Psoas muscle (tissue), 8 donors: Measurements from ENCODE around the gene PTEN. TPM values are rescaled to one million over a fixed set of nuclear protein-coding genes. Genes with fewer than 3 reads are reported as not detected.

Experiments
- ATAC-seq, 4 donors: fragments of 200-7000 bp; cut with Tn5 transposase; one replicate each; pipeline ENCODE4 v1.9.1; 2020; ENCODE audit warnings: moderate library complexity in 3 of 4, mild to moderate bottlenecking in 2 of 4
- DNase-seq, 2 donors: peaks; one replicate each; pipeline ENCODE4 v3.0.0-alpha.2; 2020
- H3K27ac ChIP-seq: fragments of 200-600 bp; one replicate; pipeline ENCODE4 v1.8.0; 2022
- H3K27me3 ChIP-seq, 3 donors: fragments of 200-600 bp in 1 of 3; one replicate each; pipeline versions ENCODE4 v1.6.1 to v1.8.0; 2013 to 2022; ENCODE audit warnings: low read length in 2 of 3, mild to moderate bottlenecking in 2 of 3, moderate library complexity in 1 of 3; ENCODE audit not compliant: insufficient read depth in 3 of 3
- H3K36me3 ChIP-seq, 2 donors: fragments of 200-600 bp in 1 of 2; one replicate each; pipeline versions ENCODE4 v1.6.1 to v1.8.0; 2013 to 2022; ENCODE audit warnings: low read depth in 1 of 2, mild to moderate bottlenecking in 1 of 2, moderate library complexity in 1 of 2; ENCODE audit not compliant: insufficient read depth in 1 of 2
- H3K4me1 ChIP-seq: fragments of 200-600 bp; one replicate; pipeline ENCODE4 v1.8.0; 2022
- H3K4me3 ChIP-seq: fragments of 200-600 bp; one replicate; pipeline ENCODE4 v1.8.0; 2022; ENCODE audit warnings: mild to moderate bottlenecking
- H3K9me3 ChIP-seq: fragments of 200-600 bp; one replicate; pipeline ENCODE4 v1.8.0; 2022
- CTCF ChIP-seq: fragments of 200-600 bp; IDR thresholded peaks from one replicate; pipeline ENCODE4 v1.8.0; 2022; ENCODE audit warnings: antibody characterized with exemption
- WGBS, 3 donors: extraction: QIAGEN DNeasy Blood & Tissue Kit; methylation state at CpG; one replicate each; pipeline versions ENCODE4 v1.1.6 to v1.1.7; 2013; 5-methylcytosine and 5-hydroxymethylcytosine counted together
- intact Hi-C, 2 donors: fragments of 100-400 bp; cut with DNase I; formaldehyde crosslinking; loops; one replicate each; pipeline versions ENCODE4 v1.11.0 to v1.14.2; 2022
- polyA plus RNA-seq, 3 donors: library from polyadenylated mRNA; stranded (reverse); fragments of 200-250 nt; gene quantifications; one replicate each; pipeline ENCODE4 v1.2.3, GENCODE V29; 2013
- total RNA-seq, 4 donors: library from RNA; stranded (reverse); fragmentation: NEBNext Ultra II Directional in 2 of 4; extraction: Animal tissue kit (Norgen Biotek cat#: 25700) in 2 of 4; gene quantifications; one replicate each; pipeline versions ENCODE4 v1.2.1 to v1.2.4, GENCODE V29; 2021 to 2023
- donor health status: healthy with polysubstance abuse.
- donor health status: DM: no; HTN: no; CAD: no; lungs with moderate emphysema.
- donor health status: Bipolar disorder and iron deficiency.
- donor health status: healthy.
- donor health status: DM: yes; HTN: yes; CAD: no.
- donor health status: DM: no; HTN: no; CAD: no.
- donor health status: DM: no; HTN: no; CAD: no.
- donor health status: DM: yes; HTN: yes; CAD: no.

The PTEN gene
- total and polyA plus RNA-seq, 7 donors, result 13.7 to 51.9 (median 29.8) TPM

DNA sequence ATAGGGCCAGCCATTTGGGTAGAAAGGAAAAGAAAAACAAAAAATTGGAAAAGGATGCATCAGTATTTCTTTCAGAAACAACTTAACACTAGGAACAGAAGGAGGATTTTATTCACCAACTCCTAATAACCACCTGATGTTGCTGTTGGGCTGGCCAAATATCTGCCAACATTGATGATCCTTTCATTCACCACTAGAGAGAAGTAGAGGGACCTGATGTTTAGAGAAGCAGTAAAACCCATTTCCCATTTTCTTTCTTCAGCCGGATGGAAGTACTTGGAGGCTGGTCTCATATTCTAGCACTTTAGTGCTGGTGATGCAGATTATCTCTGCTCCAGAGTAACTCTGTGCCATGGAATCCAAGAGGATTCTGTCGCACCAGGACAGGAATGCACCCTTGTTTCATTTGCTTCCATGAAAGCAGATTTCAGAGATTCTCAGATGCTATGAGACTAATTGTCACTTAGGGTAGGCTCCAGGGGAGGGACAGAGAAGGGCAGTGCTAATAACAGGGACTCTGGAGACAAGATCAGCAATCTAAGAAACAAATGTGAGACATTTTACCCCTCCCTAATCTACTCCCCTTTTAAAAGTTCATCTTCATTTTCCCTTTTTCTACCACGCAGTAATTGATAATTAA, 3.1 kb upstream of the PTEN start:
- no peak overlapping the region for H3K4me3 ChIP-seq
- H3K4me1 ChIP-seq, result no peaks in the 10 kb centered on the region
- intact Hi-C loops, result loop anchor here (5.0 to 10.0 kb wide), 6 partner anchors 97 to 527 kb away; no protein-coding TSS in a partner anchor
- ATAC-seq (no peak), DNase-seq (no peak)
- no peaks in the 10 kb centered on the region for H3K27me3 ChIP-seq
- H3K27ac ChIP-seq, result peak overlapping the region; percentile 94
- peak; percentile 52 for TF ChIP-seq CTCF
- 39 to 51% (median 39%) methylated on average over 3 of the region's 3 CpGs for WGBS, 3 donors
- H3K36me3 ChIP-seq, result no peaks in the 10 kb centered on the region
- no peaks in the 10 kb centered on the region for H3K9me3 ChIP-seq

DNA sequence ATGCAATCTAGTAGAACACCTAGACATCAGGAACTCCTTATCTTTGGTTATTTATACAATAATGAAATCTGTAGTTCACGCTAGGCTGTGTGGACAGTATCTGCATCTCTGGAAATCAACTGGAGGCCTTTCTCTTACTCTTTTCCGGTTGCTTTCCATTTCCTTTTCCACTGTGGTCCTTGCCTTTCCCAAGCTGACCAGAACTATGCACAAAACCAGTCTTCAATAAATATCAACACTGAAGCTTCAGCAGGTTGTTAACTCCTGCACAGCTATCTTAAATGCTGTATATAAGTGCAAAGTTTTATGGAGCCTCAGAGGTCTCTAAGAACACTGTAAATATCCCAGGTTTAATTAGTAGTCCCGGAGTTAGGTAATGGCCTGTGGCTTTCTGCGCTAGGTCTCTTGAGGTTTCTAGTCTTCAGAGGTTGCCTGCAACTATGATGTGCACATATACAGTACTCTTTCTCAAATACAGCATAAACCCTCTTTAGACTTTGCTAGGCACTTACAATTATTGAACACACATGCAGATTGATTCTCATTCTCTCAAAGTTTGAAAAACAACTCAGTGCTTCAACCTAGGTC, 2.5 kb upstream of the PTEN start:
- no peaks in the 10 kb centered on the region for H3K9me3 ChIP-seq
- no peak for DNase-seq
- H3K4me3 ChIP-seq, result no peak overlapping the region
- no peaks in the 10 kb centered on the region for H3K27me3 ChIP-seq
- H3K4me1 ChIP-seq, result no peaks in the 10 kb centered on the region
- H3K27ac ChIP-seq, result peak overlapping the region; percentile 94
- no peak for ATAC-seq
- 78 to 82% (median 80%) methylated on average over 4 of the region's 4 CpGs for WGBS, 3 donors
- TF ChIP-seq CTCF, result no peak
- H3K36me3 ChIP-seq, result no peaks in the 10 kb centered on the region
- intact Hi-C loops, result loop anchor here (5.0 to 10.0 kb wide), 6 partner anchors 96 to 526 kb away; no protein-coding TSS in a partner anchor

- Histone ChIP-seq H3K4me3 (peak overlapping the region; percentile 77), H3K36me3 (no peaks in the 10 kb centered on the region), H3K27me3 (no peaks in the 10 kb centered on the region), H3K27ac (peak overlapping the region; percentile 94), H3K4me1 (no peaks in the 10 kb centered on the region), H3K9me3 (no peaks in the 10 kb centered on the region)
- intact Hi-C loops, result loop anchor here (5.0 to 10.0 kb wide), 6 partner anchors 96 to 526 kb away; no protein-coding TSS in a partner anchor
- DNase-seq (peak; percentile 78 to 86), ATAC-seq (peak; percentile 30 to 62 (median 45))
- TF ChIP-seq CTCF, result no peak
- WGBS, 3 donors, result 13 to 21% (median 17%) methylated on average over 16 of the region's 16 CpGs
Observed at GRCh38 chr10:87861566-87861952, 1.9 kb upstream of the PTEN start.

GRCh38 chr10:87861953-87862678, 1.3 kb upstream of the PTEN start:
- Histone ChIP-seq H3K36me3 (no peaks in the 10 kb centered on the region), H3K4me1 (no peaks in the 10 kb centered on the region)
- peak; percentile 84 to 90 (median 86) for ATAC-seq

More at GRCh38 chr10:87861953-87862678, 1.3 kb upstream of the PTEN start:
- 1% methylated on average over 53 to 57 of the region's 57 CpGs for WGBS, 3 donors
- Histone ChIP-seq H3K27ac (peak overlapping the region; percentile 94), H3K27me3 (no peaks in the 10 kb centered on the region), H3K4me3 (peak overlapping the region; percentile 77), H3K9me3 (no peaks in the 10 kb centered on the region)
- intact Hi-C loops, result loop anchor here (5.0 to 10.0 kb wide), 6 partner anchors 95 to 525 kb away; no protein-coding TSS in a partner anchor
- peak; percentile 97 to 98 for DNase-seq
- TF ChIP-seq CTCF, result no peak
